Esophagus (tissue), 2 donors: ENCODE results near the gene TSPAN7. TPM values are rescaled to one million over a fixed set of nuclear protein-coding genes. Genes with fewer than 3 reads are reported as not detected.

Source experiments
- H3K27ac ChIP-seq, 2 donors: one replicate each; pipeline ENCODE4 v1.5.1; 2013; ENCODE audit warnings: low read depth in 2 of 2, mild to moderate bottlenecking in 2 of 2, inconsistent platforms in 1 of 2, low read length in 1 of 2, moderate library complexity in 1 of 2
- H3K27me3 ChIP-seq, 2 donors: one replicate each; pipeline ENCODE4 v1.6.1; 2013; ENCODE audit warnings: low read length in 2 of 2, control low read depth in 1 of 2, mild to moderate bottlenecking in 1 of 2; ENCODE audit not compliant: insufficient read depth in 2 of 2, control insufficient read depth in 1 of 2
- H3K36me3 ChIP-seq, 2 donors: one replicate each; pipeline ENCODE4 v1.6.1; 2013; ENCODE audit warnings: low read length in 1 of 2; ENCODE audit not compliant: control insufficient read depth in 2 of 2, insufficient read depth in 2 of 2
- H3K4me1 ChIP-seq, 2 donors: one replicate each; pipeline ENCODE4 v1.6.1; 2013; ENCODE audit warnings: low read length in 1 of 2; ENCODE audit not compliant: control insufficient read depth in 2 of 2, insufficient read depth in 2 of 2
- H3K4me3 ChIP-seq, 2 donors: one replicate each; pipeline ENCODE4 v1.5.1; 2013; ENCODE audit warnings: low read length in 2 of 2, mild to moderate bottlenecking in 2 of 2, low read depth in 1 of 2, moderate library complexity in 1 of 2
- H3K9me3 ChIP-seq, 2 donors: one replicate each; pipeline ENCODE4 v1.6.1; 2013; ENCODE audit warnings: mild to moderate bottlenecking in 2 of 2, low read depth in 1 of 2, low read length in 1 of 2, moderate library complexity in 1 of 2; ENCODE audit not compliant: control insufficient read depth in 2 of 2, insufficient read depth in 1 of 2
- WGBS, 2 donors: extraction: QIAGEN DNeasy Blood & Tissue Kit; methylation state at CpG; one replicate each; pipeline ENCODE4 v1.1.7; 2013; 5-methylcytosine and 5-hydroxymethylcytosine counted together
- polyA plus RNA-seq, 2 donors: library from polyadenylated mRNA; stranded (reverse); fragments of 200-250 nt; gene quantifications; one replicate each; pipeline ENCODE4 v1.2.3, GENCODE V29; 2013
- donor health status: healthy with polysubstance abuse.
- donor health status: Bipolar disorder and iron deficiency.

The TSPAN7 gene
- polyA plus RNA-seq, 2 donors, result 6.1 to 16.8 TPM

- H3K36me3 ChIP-seq, result no peaks in the 10 kb centered on the region
- H3K4me1 ChIP-seq, result no peaks in the 10 kb centered on the region
- peaks cover 0 to 2% of the 10 kb centered on the region in 2 donors for H3K27me3 ChIP-seq
- H3K4me3 ChIP-seq, result no peak overlapping the region
- WGBS, 2 donors, result 58 to 67% methylated on average over 2 of the region's 2 CpGs
- peak overlapping the region in 1 of 2 donors; percentile 8 for H3K27ac ChIP-seq
- H3K9me3 ChIP-seq, result peaks cover 0 to 2% of the 10 kb centered on the region in 2 donors
Measured at GRCh38 chrX:38578167-38578566, 16.8 kb downstream of the TSPAN7 start.

DNA sequence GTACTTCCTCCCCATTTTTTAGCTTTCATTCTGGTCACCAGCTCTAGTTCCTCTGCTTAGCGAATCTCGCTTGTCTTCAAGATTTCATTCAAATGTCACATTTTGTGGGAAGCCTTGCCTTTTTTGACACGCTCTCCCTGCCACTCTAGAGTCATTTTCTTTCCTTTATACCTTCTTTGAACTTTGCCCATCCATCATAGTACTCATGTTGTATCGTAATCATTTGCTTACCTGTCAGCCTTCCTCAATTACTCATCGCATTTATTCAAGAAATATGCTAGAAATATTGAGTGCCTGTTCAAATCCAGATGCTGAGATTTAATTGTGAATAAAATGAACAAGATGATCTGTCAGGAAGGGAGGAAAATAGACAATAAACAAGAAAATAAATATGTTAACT is 21.8 kb downstream of the TSPAN7 start:
- H3K27me3 ChIP-seq, result no peaks in the 10 kb centered on the region
- H3K36me3 ChIP-seq, result no peaks in the 10 kb centered on the region
- H3K27ac ChIP-seq, result no peak overlapping the region
- no peaks in the 10 kb centered on the region for H3K9me3 ChIP-seq
- H3K4me3 ChIP-seq, result no peak overlapping the region
- no peaks in the 10 kb centered on the region for H3K4me1 ChIP-seq
- WGBS, 2 donors, result 77 to 92% methylated on average over 5 of the region's 5 CpGs

DNA sequence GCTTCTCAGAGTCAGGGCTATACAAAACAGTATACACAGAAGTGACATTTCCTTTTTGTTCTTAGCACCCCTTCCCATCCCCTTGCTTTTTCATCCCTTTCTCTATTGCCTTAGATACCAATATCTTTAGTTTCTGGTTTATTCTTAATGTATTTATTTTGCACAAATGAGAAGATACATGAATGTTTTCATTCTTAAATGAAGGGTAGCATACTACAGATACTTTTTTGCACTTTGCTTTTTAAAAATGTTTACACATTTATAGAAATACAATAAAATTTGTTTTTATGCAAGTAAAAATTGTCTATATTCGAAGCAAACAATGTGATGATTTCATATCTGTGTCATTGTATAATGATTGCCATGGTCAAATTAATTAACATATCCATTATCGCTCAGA is 33.1 kb downstream of the TSPAN7 start:
- H3K27ac ChIP-seq, result no peak overlapping the region
- no peaks in the 10 kb centered on the region for H3K9me3 ChIP-seq
- WGBS, 2 donors, result 77 to 83% methylated on average over 2 of the region's 2 CpGs
- no peaks in the 10 kb centered on the region for H3K36me3 ChIP-seq
- H3K27me3 ChIP-seq, result peaks cover 0 to 10% of the 10 kb centered on the region in 2 donors
- H3K4me3 ChIP-seq, result no peak overlapping the region
- no peaks in the 10 kb centered on the region for H3K4me1 ChIP-seq

GRCh38 chrX:38595801-38596200 is 34.5 kb downstream of the TSPAN7 start:
- Histone ChIP-seq H3K27me3 (peaks cover 0 to 13% of the 10 kb centered on the region in 2 donors), H3K9me3 (no peaks in the 10 kb centered on the region), H3K36me3 (no peaks in the 10 kb centered on the region), H3K27ac (no peak overlapping the region), H3K4me1 (no peaks in the 10 kb centered on the region), H3K4me3 (no peak overlapping the region)
- WGBS, 2 donors, result 15 to 48% methylated on average over 1 of the region's 1 CpG

DNA sequence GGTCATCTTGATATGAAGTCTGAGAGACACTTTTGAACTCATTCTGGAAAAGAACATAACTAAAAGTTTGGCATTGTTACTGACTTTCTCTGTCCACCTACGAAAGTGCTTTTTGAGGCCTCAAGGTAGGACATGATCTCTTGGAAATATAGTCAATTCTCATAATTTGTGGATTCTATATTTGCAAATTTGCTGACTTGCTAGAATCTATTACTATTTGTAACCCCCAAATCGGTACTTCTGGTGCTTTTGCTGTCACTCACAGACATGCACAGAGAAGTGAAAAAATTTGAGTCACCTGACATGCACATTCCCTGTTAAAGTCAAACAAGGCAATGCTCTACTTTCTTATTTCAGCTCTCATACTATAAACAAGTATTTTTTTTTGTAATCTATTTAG is 35.6 kb downstream of the TSPAN7 start:
- no peaks in the 10 kb centered on the region for H3K4me1 ChIP-seq
- H3K27ac ChIP-seq, result no peak overlapping the region
- no peak overlapping the region for H3K4me3 ChIP-seq
- peaks cover 0 to 13% of the 10 kb centered on the region in 2 donors for H3K27me3 ChIP-seq
- 51 to 78% methylated on average over 2 of the region's 2 CpGs for WGBS, 2 donors
- no peaks in the 10 kb centered on the region for H3K36me3 ChIP-seq
- no peaks in the 10 kb centered on the region for H3K9me3 ChIP-seq

DNA sequence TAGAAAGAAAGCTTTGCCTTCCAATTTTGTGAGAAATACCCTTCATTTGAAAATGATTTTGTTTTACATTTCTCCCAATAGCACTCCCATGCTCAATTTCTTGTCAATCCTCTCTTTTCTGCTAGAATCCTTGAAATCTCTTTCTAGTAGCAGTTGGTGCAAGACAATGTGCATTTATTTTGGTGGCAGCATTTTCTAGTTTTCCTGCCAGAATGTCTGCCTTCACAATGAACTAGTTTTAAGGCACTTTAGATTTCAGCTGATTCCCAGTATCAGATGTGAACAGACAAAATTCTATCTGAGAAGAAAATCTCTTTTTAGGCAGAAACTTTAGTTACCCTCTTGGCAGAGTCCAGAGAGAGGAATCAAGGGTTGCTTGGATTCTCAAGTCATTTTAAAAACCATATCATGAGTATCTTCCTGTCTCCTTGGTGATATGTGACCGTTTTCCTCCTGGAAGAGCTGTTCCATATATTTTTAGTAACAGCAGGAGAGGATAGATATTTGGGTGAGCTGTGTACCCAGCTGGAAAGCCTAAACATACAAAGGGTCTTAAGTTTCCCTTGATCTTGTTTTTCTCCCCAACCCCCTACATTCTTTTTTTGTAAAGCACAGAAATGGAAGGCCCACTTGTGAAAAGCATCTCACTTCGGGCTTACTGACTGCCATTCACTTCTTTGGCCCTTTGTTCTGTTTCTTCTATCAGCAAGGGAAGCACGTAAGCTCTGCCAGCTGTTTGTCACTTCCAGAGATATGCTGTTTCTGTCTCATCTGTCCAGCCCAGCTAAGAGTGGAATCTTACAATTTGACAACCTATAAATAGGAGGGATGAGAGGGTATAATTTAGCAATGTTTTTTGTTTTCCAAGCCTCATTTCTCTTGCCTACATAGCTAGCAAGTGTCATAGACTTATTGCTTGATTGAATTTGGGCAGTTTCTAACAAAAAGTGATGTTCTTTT is 38.7 kb downstream of the TSPAN7 start:
- H3K4me1 ChIP-seq, result no peaks in the 10 kb centered on the region
- 47 to 50% methylated on average over 3 of the region's 3 CpGs for WGBS, 2 donors
- no peak overlapping the region for H3K27ac ChIP-seq
- peaks cover 0 to 13% of the 10 kb centered on the region in 2 donors for H3K27me3 ChIP-seq
- no peaks in the 10 kb centered on the region for H3K36me3 ChIP-seq
- no peak overlapping the region for H3K4me3 ChIP-seq
- no peaks in the 10 kb centered on the region for H3K9me3 ChIP-seq

GRCh38 chrX:38601866-38602265 is 40.5 kb downstream of the TSPAN7 start:
- Histone ChIP-seq H3K27me3 (peaks cover 0 to 10% of the 10 kb centered on the region in 2 donors), H3K27ac (no peak overlapping the region), H3K9me3 (no peaks in the 10 kb centered on the region), H3K36me3 (no peaks in the 10 kb centered on the region), H3K4me1 (no peaks in the 10 kb centered on the region), H3K4me3 (no peak overlapping the region)

- Histone ChIP-seq H3K27me3 (no peaks in the 10 kb centered on the region), H3K36me3 (no peaks in the 10 kb centered on the region), H3K4me3 (no peak overlapping the region), H3K27ac (no peak overlapping the region), H3K4me1 (no peaks in the 10 kb centered on the region), H3K9me3 (no peaks in the 10 kb centered on the region)
- WGBS, 2 donors, result 78 to 82% methylated on average over 3 of the region's 3 CpGs
Measured at GRCh38 chrX:38606821-38607220, 45.5 kb downstream of the TSPAN7 start.

DNA sequence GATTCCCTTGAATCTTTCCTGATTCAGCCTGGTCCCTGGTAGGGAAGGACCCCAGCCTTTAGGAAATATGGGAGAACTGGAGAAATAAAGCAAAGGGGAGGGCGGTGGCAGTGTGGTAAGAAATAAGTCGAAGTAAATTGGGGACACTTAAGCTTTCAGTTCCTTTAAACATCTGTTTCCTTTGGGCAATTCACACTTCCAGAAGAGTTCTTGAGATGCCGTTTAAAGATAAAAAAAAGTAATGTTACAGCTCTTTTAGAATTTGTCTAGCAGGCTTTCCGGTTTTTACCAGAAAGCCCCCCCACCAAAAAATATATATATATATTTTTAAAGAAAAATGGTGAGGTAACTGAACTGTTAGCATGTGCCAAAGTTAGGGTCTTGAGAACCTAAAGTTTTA is 46.6 kb downstream of the TSPAN7 start:
- H3K9me3 ChIP-seq, result no peaks in the 10 kb centered on the region
- H3K4me3 ChIP-seq, result no peak overlapping the region
- no peak overlapping the region for H3K27ac ChIP-seq
- no peaks in the 10 kb centered on the region for H3K36me3 ChIP-seq
- no peaks in the 10 kb centered on the region for H3K4me1 ChIP-seq
- no peaks in the 10 kb centered on the region for H3K27me3 ChIP-seq
- WGBS, 2 donors, result 47 to 61% methylated on average over 4 of the region's 4 CpGs

- H3K36me3 ChIP-seq, result no peaks in the 10 kb centered on the region
- no peak overlapping the region for H3K4me3 ChIP-seq
- H3K27me3 ChIP-seq, result no peaks in the 10 kb centered on the region
- WGBS, 2 donors, result 65 to 81% methylated on average over 6 of the region's 6 CpGs
- H3K9me3 ChIP-seq, result no peaks in the 10 kb centered on the region
- no peaks in the 10 kb centered on the region for H3K4me1 ChIP-seq
- no peak overlapping the region for H3K27ac ChIP-seq
Measured at GRCh38 chrX:38610849-38611248, 49.5 kb downstream of the TSPAN7 start.
